ENCODE results near the gene BAZ2B. TPM values are rescaled to one million over a fixed set of nuclear protein-coding genes. Genes with fewer than 3 reads are reported as not detected.

BAZ2B gene
- total RNA-seq, 1 experiment from 2014 or later: 47.6 TPM

DNA sequence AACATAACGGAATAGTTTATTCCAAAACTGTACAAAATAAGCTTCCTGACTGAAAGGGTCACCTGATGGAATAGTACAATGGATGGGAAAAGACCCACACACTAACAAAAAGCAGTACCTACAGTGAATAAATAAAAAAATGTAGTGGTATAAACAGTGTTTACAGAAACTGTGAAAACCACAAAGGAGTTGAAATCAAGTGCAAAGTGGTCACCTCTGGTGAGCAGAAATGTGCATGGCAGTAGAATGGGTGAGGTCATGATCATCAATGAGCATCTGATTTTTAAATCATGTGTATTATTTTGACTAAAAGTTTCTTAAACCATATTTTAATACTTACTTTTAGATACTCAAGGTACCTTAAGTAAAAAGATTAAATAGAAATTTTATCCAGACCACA lies 341.2 kb downstream of the BAZ2B start:
- TF ChIP-seq, protein P1, sequence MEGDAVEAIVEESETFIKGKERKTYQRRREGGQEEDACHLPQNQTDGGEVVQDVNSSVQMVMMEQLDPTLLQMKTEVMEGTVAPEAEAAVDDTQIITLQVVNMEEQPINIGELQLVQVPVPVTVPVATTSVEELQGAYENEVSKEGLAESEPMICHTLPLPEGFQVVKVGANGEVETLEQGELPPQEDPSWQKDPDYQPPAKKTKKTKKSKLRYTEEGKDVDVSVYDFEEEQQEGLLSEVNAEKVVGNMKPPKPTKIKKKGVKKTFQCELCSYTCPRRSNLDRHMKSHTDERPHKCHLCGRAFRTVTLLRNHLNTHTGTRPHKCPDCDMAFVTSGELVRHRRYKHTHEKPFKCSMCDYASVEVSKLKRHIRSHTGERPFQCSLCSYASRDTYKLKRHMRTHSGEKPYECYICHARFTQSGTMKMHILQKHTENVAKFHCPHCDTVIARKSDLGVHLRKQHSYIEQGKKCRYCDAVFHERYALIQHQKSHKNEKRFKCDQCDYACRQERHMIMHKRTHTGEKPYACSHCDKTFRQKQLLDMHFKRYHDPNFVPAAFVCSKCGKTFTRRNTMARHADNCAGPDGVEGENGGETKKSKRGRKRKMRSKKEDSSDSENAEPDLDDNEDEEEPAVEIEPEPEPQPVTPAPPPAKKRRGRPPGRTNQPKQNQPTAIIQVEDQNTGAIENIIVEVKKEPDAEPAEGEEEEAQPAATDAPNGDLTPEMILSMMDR (conservative IDR thresholded peaks at IDR 0.05; ENCODE audit: low read depth, low read length): no peak
- TF ChIP-seq EZH2 (IDR thresholded peaks at IDR 0.05; ENCODE audit: borderline replicate concordance, low read depth, low read length, poor library complexity, severe bottlenecking): no peak
- no TSS peak for BruUV-seq (replicated peaks)
- ChIA-PET CTCF (no interaction called here), POLR2A (ENCODE audit: low non-redundant PET) (no interaction called here)
- no peaks in the 10 kb centered on the region for H3K27me3 ChIP-seq (replicated peaks; ENCODE audit: insufficient read depth, low read depth, low read length, poor library complexity)
- H3K4me1 ChIP-seq (ENCODE audit: insufficient read depth, low read length, poor library complexity, severe bottlenecking): no peaks in the 10 kb centered on the region
- DNase-seq (ENCODE audit: low spot score): no peak
- no peak overlapping the region for H3K27ac ChIP-seq (ENCODE audit: low read depth, low read length, poor library complexity, severe bottlenecking)
- intact Hi-C loops (cut with micrococcal nuclease; ENCODE audit: unreplicated experiment): no loop called here
- H3K36me3 ChIP-seq (ENCODE audit: insufficient read depth, low read length, poor library complexity, severe bottlenecking): peaks cover 12% of the 10 kb centered on the region
- no peak overlapping the region for H3K4me3 ChIP-seq (ENCODE audit: low read depth, low read length, poor library complexity, severe bottlenecking)
- H3K9me3 ChIP-seq (ENCODE audit: low read depth, low read length, poor library complexity, severe bottlenecking): no peaks in the 10 kb centered on the region

DNA sequence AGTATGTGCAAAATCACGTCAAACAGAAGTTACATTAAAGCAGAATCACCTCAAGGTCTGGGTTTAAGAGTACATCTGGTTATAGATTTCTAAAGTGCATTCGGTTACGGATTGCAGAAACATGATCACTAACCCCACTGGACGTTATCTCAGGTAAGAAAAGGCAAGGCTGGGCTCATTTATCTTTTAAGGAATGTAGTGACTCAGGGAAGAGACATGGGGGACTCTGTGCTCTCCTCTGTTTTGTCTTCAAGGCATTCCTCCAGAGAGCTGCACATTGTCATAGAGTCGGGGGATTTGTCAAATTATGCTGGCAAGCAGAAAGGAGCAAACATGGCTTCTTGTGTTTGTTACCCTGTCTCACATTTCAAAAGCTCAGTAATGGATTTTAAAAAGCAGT lies 344.2 kb downstream of the BAZ2B start:
- no TSS peak for BruUV-seq (replicated peaks)
- Histone ChIP-seq H3K9me3 (ENCODE audit: low read depth, low read length, poor library complexity, severe bottlenecking) (no peaks in the 10 kb centered on the region), H3K27ac (ENCODE audit: low read depth, low read length, poor library complexity, severe bottlenecking) (no peak overlapping the region), H3K36me3 (ENCODE audit: insufficient read depth, low read length, poor library complexity, severe bottlenecking) (peaks cover 2% of the 10 kb centered on the region), H3K4me3 (ENCODE audit: low read depth, low read length, poor library complexity, severe bottlenecking) (no peak overlapping the region), H3K27me3 (replicated peaks; ENCODE audit: insufficient read depth, low read depth, low read length, poor library complexity) (no peaks in the 10 kb centered on the region), H3K4me1 (ENCODE audit: insufficient read depth, low read length, poor library complexity, severe bottlenecking) (no peaks in the 10 kb centered on the region)
- no peak for TF ChIP-seq EZH2 (IDR thresholded peaks at IDR 0.05; ENCODE audit: borderline replicate concordance, low read depth, low read length, poor library complexity, severe bottlenecking)
- TF ChIP-seq, protein P1 (conservative IDR thresholded peaks at IDR 0.05; ENCODE audit: low read depth, low read length): no peak
- DNase-seq (ENCODE audit: low spot score): no peak
- ChIA-PET CTCF (no interaction called here), POLR2A (ENCODE audit: low non-redundant PET) (interaction anchor here (0.6 kb wide), 1 partner anchor 17 kb away, joined by 3 read pairs; no protein-coding TSS in a partner anchor)
- intact Hi-C loops (cut with micrococcal nuclease; ENCODE audit: unreplicated experiment): no loop called here

DNA sequence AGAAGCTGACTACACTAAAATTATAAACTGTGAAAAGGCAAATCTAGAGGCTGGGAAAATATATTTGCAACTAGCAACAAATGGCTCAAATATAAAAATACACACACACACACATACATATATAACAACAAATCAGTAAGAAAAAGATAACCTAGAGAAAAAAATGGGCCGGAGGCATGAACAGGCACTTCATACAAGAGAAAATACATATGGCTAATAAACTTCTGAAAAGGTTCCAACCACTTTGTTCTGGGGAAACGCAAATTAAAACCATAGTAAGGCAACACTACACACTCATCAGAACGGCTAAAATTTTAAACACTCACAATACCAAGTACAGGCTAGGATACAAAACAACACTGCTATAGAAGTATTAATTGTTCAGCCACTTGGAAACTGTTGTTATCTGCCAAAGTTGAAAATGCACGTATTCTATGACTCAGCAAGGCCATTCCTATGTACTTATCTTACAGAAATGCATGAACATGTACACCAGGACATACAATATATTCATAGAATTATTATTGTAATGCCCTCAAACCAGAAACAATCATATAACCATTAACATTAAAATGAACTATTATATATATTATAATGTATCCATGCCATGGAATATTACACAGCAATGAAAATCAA lies 345.5 kb downstream of the BAZ2B start:
- peaks cover 2% of the 10 kb centered on the region for H3K36me3 ChIP-seq (ENCODE audit: insufficient read depth, low read length, poor library complexity, severe bottlenecking)
- DNase-seq (ENCODE audit: low spot score): no peak
- no TSS peak for BruUV-seq (replicated peaks)
- ChIA-PET CTCF (no interaction called here), POLR2A (ENCODE audit: low non-redundant PET) (interaction anchor here (0.7 kb wide), 1 partner anchor 524 kb away, joined by 3 read pairs; no protein-coding TSS in a partner anchor)
- no peaks in the 10 kb centered on the region for H3K9me3 ChIP-seq (ENCODE audit: low read depth, low read length, poor library complexity, severe bottlenecking)
- H3K27me3 ChIP-seq (replicated peaks; ENCODE audit: insufficient read depth, low read depth, low read length, poor library complexity): no peaks in the 10 kb centered on the region
- no peak overlapping the region for H3K27ac ChIP-seq (ENCODE audit: low read depth, low read length, poor library complexity, severe bottlenecking)
- intact Hi-C loops (cut with micrococcal nuclease; ENCODE audit: unreplicated experiment): no loop called here
- no peak for TF ChIP-seq EZH2 (IDR thresholded peaks at IDR 0.05; ENCODE audit: borderline replicate concordance, low read depth, low read length, poor library complexity, severe bottlenecking)
- TF ChIP-seq, protein P1 (conservative IDR thresholded peaks at IDR 0.05; ENCODE audit: low read depth, low read length): no peak
- H3K4me1 ChIP-seq (ENCODE audit: insufficient read depth, low read length, poor library complexity, severe bottlenecking): no peaks in the 10 kb centered on the region
- no peak overlapping the region for H3K4me3 ChIP-seq (ENCODE audit: low read depth, low read length, poor library complexity, severe bottlenecking)

Other genes starting within 250 kb of the BAZ2B start
- 94.9 and 99.9 TPM in 2 replicates for gene MARCHF7, start 96.0 kb upstream of the BAZ2B start, total RNA-seq (2021)
- gene CD302, start 181.7 kb upstream of the BAZ2B start, total RNA-seq (2021): 0.24 and 0.31 TPM in 2 replicates